Measurements from ENCODE around the gene MOBP.

DNA sequence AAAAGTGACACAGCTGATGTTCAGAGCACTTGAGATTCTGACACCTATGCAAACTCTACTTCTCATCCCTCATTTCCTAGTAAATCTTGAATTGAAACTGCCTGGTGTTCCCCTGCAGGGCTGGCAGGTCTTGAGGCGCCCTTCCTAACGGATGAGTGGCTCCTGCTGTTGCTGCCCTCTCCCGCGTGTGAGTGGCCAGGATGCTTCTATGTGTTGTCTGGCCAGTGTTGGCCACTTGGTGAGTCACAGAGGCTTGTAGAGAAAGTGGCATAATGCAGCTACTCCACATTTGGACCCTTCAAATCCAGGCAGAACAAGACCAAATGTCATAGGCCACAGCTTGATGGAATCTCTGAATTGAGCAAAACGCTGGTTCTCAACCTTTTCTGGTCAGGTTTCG is 63.6 kb downstream of the MOBP start:
- TF ChIP-seq, protein P1, sequence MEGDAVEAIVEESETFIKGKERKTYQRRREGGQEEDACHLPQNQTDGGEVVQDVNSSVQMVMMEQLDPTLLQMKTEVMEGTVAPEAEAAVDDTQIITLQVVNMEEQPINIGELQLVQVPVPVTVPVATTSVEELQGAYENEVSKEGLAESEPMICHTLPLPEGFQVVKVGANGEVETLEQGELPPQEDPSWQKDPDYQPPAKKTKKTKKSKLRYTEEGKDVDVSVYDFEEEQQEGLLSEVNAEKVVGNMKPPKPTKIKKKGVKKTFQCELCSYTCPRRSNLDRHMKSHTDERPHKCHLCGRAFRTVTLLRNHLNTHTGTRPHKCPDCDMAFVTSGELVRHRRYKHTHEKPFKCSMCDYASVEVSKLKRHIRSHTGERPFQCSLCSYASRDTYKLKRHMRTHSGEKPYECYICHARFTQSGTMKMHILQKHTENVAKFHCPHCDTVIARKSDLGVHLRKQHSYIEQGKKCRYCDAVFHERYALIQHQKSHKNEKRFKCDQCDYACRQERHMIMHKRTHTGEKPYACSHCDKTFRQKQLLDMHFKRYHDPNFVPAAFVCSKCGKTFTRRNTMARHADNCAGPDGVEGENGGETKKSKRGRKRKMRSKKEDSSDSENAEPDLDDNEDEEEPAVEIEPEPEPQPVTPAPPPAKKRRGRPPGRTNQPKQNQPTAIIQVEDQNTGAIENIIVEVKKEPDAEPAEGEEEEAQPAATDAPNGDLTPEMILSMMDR (IDR thresholded peaks at IDR 0.05; ENCODE audit: low read depth, low read length, poor library complexity, severe bottlenecking) = no peak
- TF ChIP-seq EZH2phosphoT487 (IDR thresholded peaks at IDR 0.05; ENCODE audit: borderline replicate concordance, low read length) = no peak
